Neural progenitor cell (in vitro differentiated cells): ENCODE measurements around the gene SH3BP5. TPM values are rescaled to one million over a fixed set of nuclear protein-coding genes. Genes with fewer than 3 reads are reported as not detected.

Source experiments
- DNase-seq: peaks from one replicate; pipeline ENCODE4 v3.0.0-alpha.2; 2016; ENCODE audit warnings: low spot score
- H2AFZ ChIP-seq: fragments of 200-600 bp; sonication (generic); replicated peaks from 2 replicates; pipeline ENCODE4 v1.6.1; 2016; ENCODE audit warnings: antibody characterized with exemption
- H3F3A ChIP-seq: fragments of 200-600 bp; sonication (generic); 2 replicates; pipeline ENCODE4 v1.6.1; 2016; ENCODE audit warnings: antibody characterized with exemption, low read depth
- H3K27ac ChIP-seq: fragments of 200-600 bp; sonication (generic); 2 replicates; pipeline ENCODE4 v1.5.1; 2016; ENCODE audit warnings: mild to moderate bottlenecking
- H3K27me3 ChIP-seq: fragments of 200-600 bp; sonication (generic); 2 replicates; pipeline ENCODE4 v1.6.1; 2016; ENCODE audit warnings: mild to moderate bottlenecking, moderate library complexity
- H3K36me3 ChIP-seq: fragments of 200-600 bp; sonication (generic); 2 replicates; pipeline ENCODE4 v1.5.1; 2016
- H3K4me1 ChIP-seq: fragments of 200-600 bp; sonication (generic); 2 replicates; pipeline ENCODE4 v1.6.1; 2016; ENCODE audit warnings: mixed run types
- H3K4me2 ChIP-seq: fragments of 200-600 bp; sonication (generic); 2 replicates; pipeline ENCODE4 v1.6.1; 2016
- H3K4me3 ChIP-seq: fragments of 200-600 bp; sonication (generic); 2 replicates; pipeline ENCODE4 v1.5.1; 2016
- H3K79me2 ChIP-seq: fragments of 200-600 bp; sonication (generic); 2 replicates; pipeline ENCODE4 v1.6.1; 2016; ENCODE audit warnings: low read depth
- H3K9ac ChIP-seq: fragments of 200-600 bp; sonication (generic); 2 replicates; pipeline ENCODE4 v1.6.1; 2016
- H3K9me3 ChIP-seq: fragments of 200-600 bp; sonication (generic); 2 replicates; pipeline ENCODE4 v1.5.1; 2016; ENCODE audit warnings: low read depth
- H4K20me1 ChIP-seq: fragments of 200-600 bp; sonication (generic); 2 replicates; pipeline ENCODE4 v1.6.1; 2016; ENCODE audit warnings: low read depth
- H3K27ac Mint-ChIP-seq: 3 replicates; pipeline ENCODE4 v1.8.0; 2021; ENCODE audit warnings: mixed read lengths
- H3K27me3 Mint-ChIP-seq: 2 replicates; pipeline ENCODE4 v1.8.0; 2022; ENCODE audit warnings: low read depth, mild to moderate bottlenecking, inconsistent platforms, moderate library complexity, mixed read lengths; ENCODE audit not compliant: insufficient read depth
- H3K36me3 Mint-ChIP-seq: 3 replicates; pipeline ENCODE4 v1.8.0; 2021; ENCODE audit warnings: mixed read lengths
- H3K4me1 Mint-ChIP-seq: 3 replicates; pipeline ENCODE4 v1.8.0; 2021; ENCODE audit warnings: mixed read lengths
- H3K4me3 Mint-ChIP-seq: 3 replicates; pipeline ENCODE4 v1.8.0; 2021; ENCODE audit warnings: mild to moderate bottlenecking, moderate library complexity, mixed read lengths
- H3K9me3 Mint-ChIP-seq: 3 replicates; pipeline ENCODE4 v1.8.0; 2020; ENCODE audit warnings: mixed read lengths
- EZH2 ChIP-seq: fragments of 200-600 bp; sonication (generic); IDR thresholded peaks from 2 replicates; pipeline ENCODE4 v1.6.1; 2017; ENCODE audit warnings: antibody characterized with exemption, mild to moderate bottlenecking, moderate library complexity
- EZH2phosphoT487 ChIP-seq: fragments of 200-600 bp; sonication (generic); IDR thresholded peaks from 2 replicates; pipeline ENCODE4 v1.6.1; 2017; ENCODE audit warnings: antibody characterized with exemption
- total RNA-seq: library from RNA; depleted of rRNA; stranded (reverse); fragments of >200 nt; gene quantifications from 2 replicates; pipeline ENCODE4 v1.2.3, GENCODE V29; 2015; ENCODE audit warnings: low replicate concordance
- TF ChIP-seq, protein P1 (sequence below): fragments of 200-600 bp; sonication (generic); IDR thresholded peaks from 2 replicates; pipeline ENCODE4 v1.5.1; 2017; ENCODE audit warnings: antibody characterized with exemption, mild to moderate bottlenecking

Gene SH3BP5
- total RNA-seq, 1 donor from 2014 or later, result 11.2 TPM

- no peak overlapping the region for H3K4me3 ChIP-seq
- H2AFZ ChIP-seq, result no peak overlapping the region
- no peaks in the 10 kb centered on the region for H3K79me2 ChIP-seq
- H4K20me1 ChIP-seq, result no peaks in the 10 kb centered on the region
- no peak overlapping the region for H3K9ac ChIP-seq
- no peak overlapping the region for H3K4me2 ChIP-seq
- Mint-ChIP-seq H3K36me3 (no peaks in the 10 kb centered on the region), H3K9me3 (no peaks in the 10 kb centered on the region), H3K27ac (no peak overlapping the region), H3K27me3 (peaks cover 4% of the 10 kb centered on the region), H3K4me3 (no peak overlapping the region), H3K4me1 (peaks cover 10% of the 10 kb centered on the region)
- no peaks in the 10 kb centered on the region for H3K27me3 ChIP-seq
- H3K9me3 ChIP-seq, result no peaks in the 10 kb centered on the region
- TF ChIP-seq, protein P1, sequence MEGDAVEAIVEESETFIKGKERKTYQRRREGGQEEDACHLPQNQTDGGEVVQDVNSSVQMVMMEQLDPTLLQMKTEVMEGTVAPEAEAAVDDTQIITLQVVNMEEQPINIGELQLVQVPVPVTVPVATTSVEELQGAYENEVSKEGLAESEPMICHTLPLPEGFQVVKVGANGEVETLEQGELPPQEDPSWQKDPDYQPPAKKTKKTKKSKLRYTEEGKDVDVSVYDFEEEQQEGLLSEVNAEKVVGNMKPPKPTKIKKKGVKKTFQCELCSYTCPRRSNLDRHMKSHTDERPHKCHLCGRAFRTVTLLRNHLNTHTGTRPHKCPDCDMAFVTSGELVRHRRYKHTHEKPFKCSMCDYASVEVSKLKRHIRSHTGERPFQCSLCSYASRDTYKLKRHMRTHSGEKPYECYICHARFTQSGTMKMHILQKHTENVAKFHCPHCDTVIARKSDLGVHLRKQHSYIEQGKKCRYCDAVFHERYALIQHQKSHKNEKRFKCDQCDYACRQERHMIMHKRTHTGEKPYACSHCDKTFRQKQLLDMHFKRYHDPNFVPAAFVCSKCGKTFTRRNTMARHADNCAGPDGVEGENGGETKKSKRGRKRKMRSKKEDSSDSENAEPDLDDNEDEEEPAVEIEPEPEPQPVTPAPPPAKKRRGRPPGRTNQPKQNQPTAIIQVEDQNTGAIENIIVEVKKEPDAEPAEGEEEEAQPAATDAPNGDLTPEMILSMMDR, result no peak
- no peak for TF ChIP-seq EZH2phosphoT487
- no peak for TF ChIP-seq EZH2
- H3K27ac ChIP-seq, result no peak overlapping the region
- no peak for DNase-seq
- peaks cover 6% of the 10 kb centered on the region for H3K4me1 ChIP-seq
- no peaks in the 10 kb centered on the region for H3K36me3 ChIP-seq
- no peaks in the 10 kb centered on the region for H3F3A ChIP-seq
Observed at GRCh38 chr3:15288331-15289035, 43.9 kb downstream of the SH3BP5 start.

DNA sequence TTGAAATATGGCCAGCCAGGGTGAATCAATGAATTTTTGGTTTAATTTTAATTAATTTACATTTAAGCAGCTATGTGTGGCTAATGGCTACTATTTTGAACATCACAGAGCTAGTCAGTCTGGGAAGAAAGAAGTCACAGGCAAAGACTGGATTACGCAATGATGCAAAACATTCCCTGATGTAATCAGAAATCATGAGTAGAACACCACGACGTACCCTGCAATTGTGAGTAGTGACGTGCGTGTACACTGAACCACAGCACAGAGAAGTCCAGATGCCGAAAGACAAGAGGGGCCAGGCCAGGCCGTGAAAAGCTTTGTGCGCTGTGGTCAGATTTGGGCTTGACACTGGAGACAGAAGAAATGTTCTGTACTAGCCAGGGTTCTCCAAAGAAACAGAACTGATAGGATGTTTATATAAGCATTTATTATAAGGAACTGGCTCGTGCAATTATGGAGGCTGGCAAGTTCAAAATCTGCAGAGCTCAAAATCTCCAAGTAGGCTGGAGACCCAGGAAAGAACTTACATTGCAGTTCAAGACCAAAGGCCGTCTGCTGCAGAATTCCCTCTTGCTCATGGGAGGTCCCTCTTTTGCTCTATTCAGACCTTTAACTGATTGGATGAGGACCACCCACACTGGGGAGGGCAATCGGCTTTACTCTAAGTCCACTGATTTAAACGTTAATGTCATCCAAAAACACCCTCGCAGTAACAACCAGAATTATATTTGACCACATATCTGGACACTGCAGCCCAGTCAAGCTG is 44.6 kb downstream of the SH3BP5 start:
- H3F3A ChIP-seq, result no peaks in the 10 kb centered on the region
- no peaks in the 10 kb centered on the region for H3K27me3 ChIP-seq
- H3K79me2 ChIP-seq, result no peaks in the 10 kb centered on the region
- TF ChIP-seq EZH2phosphoT487, result no peak
- TF ChIP-seq, protein P1, result no peak
- no peak for TF ChIP-seq EZH2
- no peak overlapping the region for H3K4me3 ChIP-seq
- no peak overlapping the region for H3K9ac ChIP-seq
- H3K4me1 ChIP-seq, result peaks cover 6% of the 10 kb centered on the region
- H3K27ac ChIP-seq, result no peak overlapping the region
- Mint-ChIP-seq H3K4me1 (peaks cover 8% of the 10 kb centered on the region), H3K9me3 (no peaks in the 10 kb centered on the region), H3K36me3 (no peaks in the 10 kb centered on the region), H3K4me3 (no peak overlapping the region), H3K27ac (no peak overlapping the region), H3K27me3 (peaks cover 4% of the 10 kb centered on the region)
- H2AFZ ChIP-seq, result no peak overlapping the region
- no peaks in the 10 kb centered on the region for H3K36me3 ChIP-seq
- no peaks in the 10 kb centered on the region for H3K9me3 ChIP-seq
- H3K4me2 ChIP-seq, result no peak overlapping the region
- DNase-seq, result no peak
- H4K20me1 ChIP-seq, result no peaks in the 10 kb centered on the region

DNA sequence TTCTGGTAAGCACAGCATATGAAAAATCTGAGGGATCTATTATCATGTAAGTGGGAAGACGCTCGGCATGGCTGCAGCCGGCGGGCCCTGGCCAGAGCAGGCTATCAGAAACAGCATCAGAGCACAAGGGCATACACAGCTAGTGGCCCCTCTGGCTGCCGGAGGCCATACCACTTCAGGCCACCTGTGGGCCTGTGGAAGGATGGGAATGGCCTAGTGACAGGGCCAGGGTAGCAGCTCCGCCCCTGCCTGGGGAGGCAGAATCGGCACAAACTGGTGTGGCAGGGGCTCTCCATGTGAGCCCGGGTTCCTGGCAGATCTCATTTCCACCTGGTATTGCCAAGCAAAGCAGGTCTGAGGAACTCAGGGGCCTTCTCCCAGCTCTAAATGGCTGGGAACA is 46.4 kb downstream of the SH3BP5 start:
- H3K27me3 Mint-ChIP-seq, result peaks cover 4% of the 10 kb centered on the region
- DNase-seq, result no peak
- peaks cover 6% of the 10 kb centered on the region for H3K4me1 ChIP-seq
- H3K36me3 ChIP-seq, result no peaks in the 10 kb centered on the region
- no peaks in the 10 kb centered on the region for H4K20me1 ChIP-seq
- H3K36me3 Mint-ChIP-seq, result no peaks in the 10 kb centered on the region
- TF ChIP-seq EZH2phosphoT487, result no peak
- no peak for TF ChIP-seq EZH2
- TF ChIP-seq, protein P1, result no peak
- H3K4me3 Mint-ChIP-seq, result no peak overlapping the region
- H3K27ac ChIP-seq, result no peak overlapping the region
- no peak overlapping the region for H3K4me3 ChIP-seq
- no peak overlapping the region for H3K27ac Mint-ChIP-seq
- no peaks in the 10 kb centered on the region for H3K9me3 ChIP-seq
- no peak overlapping the region for H3K9ac ChIP-seq
- H3K27me3 ChIP-seq, result no peaks in the 10 kb centered on the region
- H3K4me1 Mint-ChIP-seq, result no peaks in the 10 kb centered on the region
- no peaks in the 10 kb centered on the region for H3K9me3 Mint-ChIP-seq
- no peak overlapping the region for H3K4me2 ChIP-seq
- no peaks in the 10 kb centered on the region for H3F3A ChIP-seq
- no peak overlapping the region for H2AFZ ChIP-seq
- H3K79me2 ChIP-seq, result no peaks in the 10 kb centered on the region
